Endothelial cell of umbilical vein (primary cell): ENCODE data around the gene ELMO1. TPM values are rescaled to one million over a fixed set of nuclear protein-coding genes. Genes with fewer than 3 reads are reported as not detected.

Experiments used
- BruUV-seq: library from RNA; stranded (reverse); fragments of 400-500 nt; replicated peaks from 2 replicates; lab custom pipeline; 2021; lab: Mats Ljungman, UMichigan
- CTCF ChIA-PET: fragments of 300-600, 350-600 bp; sonication (Branson Sonifier 250); formaldehyde crosslinking; loops from one replicate; lab custom pipeline; 2021; ENCODE audit warnings: antibody characterized with exemption, inconsistent platforms; lab: Charles Lee
- POLR2A ChIA-PET: fragments of 300-600, 350-600 bp; sonication (Branson Sonifier 250); formaldehyde crosslinking; loops from one replicate; lab custom pipeline; 2021; ENCODE audit warnings: antibody characterized with exemption, inconsistent platforms; lab: Charles Lee
- DNase-seq: peaks from one replicate; pipeline ENCODE4 v3.0.0-alpha.2; 2011; ENCODE audit warnings: low read depth, low spot score
- FAIRE-seq: peaks from 2 replicates; lab custom pipeline; 2011; peaks lifted over from hg19 to GRCh38; lab: Jason Lieb, UNC
- H2AFZ ChIP-seq: 2 replicates; pipeline ENCODE4 v1.6.0; 2012; ENCODE audit warnings: low read depth, low read length, control low read depth, inconsistent platforms
- H3K27ac ChIP-seq: 2 replicates; pipeline ENCODE4 v1.5.1; 2011; ENCODE audit warnings: low read depth, mild to moderate bottlenecking, control low read depth, low read length, moderate library complexity; ENCODE audit not compliant: insufficient read depth
- H3K27me3 ChIP-seq, 2 experiments: 2 replicates each; pipeline versions ENCODE4 v1.6.0 to v1.6.1; 2011; ENCODE audit warnings: low read length in 2 of 2, mixed read lengths in 1 of 2; ENCODE audit not compliant: control insufficient read depth in 2 of 2, insufficient read depth in 2 of 2
- H3K36me3 ChIP-seq, 2 experiments: 2 replicates in 1 of 2; 3 replicates in 1 of 2; pipeline ENCODE4 v1.5.1; 2011; ENCODE audit warnings: low read length in 2 of 2, mild to moderate bottlenecking in 1 of 2, moderate library complexity in 1 of 2; ENCODE audit not compliant: control insufficient read depth in 2 of 2, insufficient read depth in 2 of 2; ENCODE audit errors: extremely low read depth in 1 of 2
- H3K4me1 ChIP-seq: 3 replicates; pipeline ENCODE4 v1.5.1; 2011; ENCODE audit warnings: mild to moderate bottlenecking, low read length; ENCODE audit not compliant: control insufficient read depth, insufficient read depth; ENCODE audit errors: extremely low read depth
- H3K4me2 ChIP-seq: 2 replicates; pipeline ENCODE4 v1.6.1; 2011; ENCODE audit warnings: low read length, control low read depth, mixed read lengths; ENCODE audit not compliant: insufficient read depth
- H3K4me3 ChIP-seq, 3 experiments: fragments of 200-600 bp in 1 of 3; sonication (generic), shearing (Covaris generic) in 1 of 3; replicated peaks in 1 of 3; 2 replicates each; pipeline ENCODE4 v1.5.1; 2011 to 2016; ENCODE audit warnings: control low read depth in 3 of 3, low read length in 3 of 3, mild to moderate bottlenecking in 2 of 3, inconsistent platforms in 1 of 3, low read depth in 1 of 3, moderate library complexity in 1 of 3; ENCODE audit not compliant: insufficient read depth in 1 of 3
- H3K79me2 ChIP-seq: 2 replicates; pipeline ENCODE4 v1.6.0; 2012; ENCODE audit warnings: low read length, inconsistent platforms; ENCODE audit not compliant: control insufficient read depth, insufficient read depth
- H3K9ac ChIP-seq: replicated peaks from 2 replicates; pipeline ENCODE3; 2011; ENCODE audit warnings: low read length, control low read depth; ENCODE audit not compliant: insufficient read depth; ENCODE audit errors: extremely low read depth
- H3K9me1 ChIP-seq: replicated peaks from 3 replicates; pipeline ENCODE4 v1.6.0; 2011; ENCODE audit warnings: mild to moderate bottlenecking, low read length; ENCODE audit not compliant: control insufficient read depth, insufficient read depth; ENCODE audit errors: extremely low read depth
- H3K9me3 ChIP-seq: replicated peaks from 2 replicates; pipeline ENCODE4 v1.5.1; 2012; ENCODE audit warnings: low read length, inconsistent platforms; ENCODE audit not compliant: control insufficient read depth, insufficient read depth
- H4K20me1 ChIP-seq: replicated peaks from 2 replicates; pipeline ENCODE3; 2011; ENCODE audit warnings: mild to moderate bottlenecking, low read length; ENCODE audit not compliant: control insufficient read depth, insufficient read depth; ENCODE audit errors: extremely low read depth
- EZH2 ChIP-seq: IDR thresholded peaks from 2 replicates; pipeline ENCODE4 v1.6.1; 2012; ENCODE audit warnings: borderline replicate concordance, low read depth, mild to moderate bottlenecking, moderate library complexity, low read length, inconsistent platforms; ENCODE audit not compliant: severe bottlenecking
- FOS ChIP-seq: IDR thresholded peaks from 2 replicates; pipeline ENCODE4 v1.6.1; 2011; ENCODE audit warnings: mild to moderate bottlenecking, low read length, moderate library complexity, borderline replicate concordance; ENCODE audit not compliant: insufficient read depth
- GATA2 ChIP-seq: IDR thresholded peaks from 2 replicates; pipeline ENCODE4 v1.7.0; 2011; ENCODE audit warnings: low read depth, mild to moderate bottlenecking, moderate library complexity, mixed read lengths, low read length; ENCODE audit not compliant: insufficient read length, insufficient read depth
- JUN ChIP-seq: IDR thresholded peaks from 2 replicates; pipeline ENCODE4 v1.6.1; 2011; ENCODE audit warnings: borderline replicate concordance, low read depth; ENCODE audit not compliant: insufficient read length, insufficient read depth
- MYC ChIP-seq: IDR thresholded peaks from one replicate; pipeline ENCODE4 v1.6.1; 2011; ENCODE audit warnings: mild to moderate bottlenecking, low read depth, low read length
- POLR2A ChIP-seq: IDR thresholded peaks from 2 replicates; pipeline ENCODE4 v1.6.1; 2012; ENCODE audit warnings: low read depth, mild to moderate bottlenecking, control low read depth, low read length
- POLR2AphosphoS5 ChIP-seq: IDR thresholded peaks from 2 replicates; pipeline ENCODE4 v1.6.1; 2012; ENCODE audit warnings: low read depth, mild to moderate bottlenecking, control low read depth, low read length, moderate library complexity; ENCODE audit not compliant: insufficient read depth
- dilution Hi-C: fragments of 300-500 bp; cut with MboI; formaldehyde crosslinking; loops from one replicate; pipeline ENCODE4 v1.15.0; 2019; ENCODE audit warnings: low sequenced_read_pairs; ENCODE audit not compliant: extremely low pct_ligation_motif_present
- intact Hi-C: fragments of 100-400 bp; cut with micrococcal nuclease; formaldehyde crosslinking; loops from one replicate; pipeline ENCODE4 v1.10.0; 2022
- polyA plus RNA-seq, 4 experiments: library from polyadenylated mRNA; depleted of rRNA in 3 of 4; stranded (reverse) in 3 of 4; unstranded in 1 of 4; fragments of >200 nt; gene quantifications; 2 replicates each; pipeline versions ENCODE4 v1.2.1 to v1.2.3, GENCODE V29; 2011 to 2012; ENCODE audit warnings: missing spikeins in 1 of 4
- total RNA-seq: library from RNA; stranded (reverse); gene quantifications from 2 replicates; pipeline ENCODE4 v1.2.3, GENCODE V29; 2021
- TF ChIP-seq, protein P1 (sequence below): IDR thresholded peaks from 2 replicates; pipeline ENCODE4 v1.6.1; 2011; ENCODE audit not compliant: insufficient read depth, insufficient read length
- TF ChIP-seq, protein P2 (sequence below), 2 donors: IDR thresholded peaks; 1 replicate in 1 of 2; 2 replicates in 1 of 2; pipeline ENCODE4 v1.5.1; 2011; ENCODE audit warnings: low read length in 2 of 2, mild to moderate bottlenecking in 2 of 2, moderate library complexity in 2 of 2, control low read depth in 1 of 2, inconsistent platforms in 1 of 2, low read depth in 1 of 2; ENCODE audit not compliant: insufficient read depth in 1 of 2; ENCODE audit errors: extremely low read depth in 1 of 2

ELMO1 gene
- total and polyA plus RNA-seq, 2 donors (not counting 3 experiments of a cell fraction or from before 2014, with no cell fraction given) = 17.0 to 30.6 TPM

DNA sequence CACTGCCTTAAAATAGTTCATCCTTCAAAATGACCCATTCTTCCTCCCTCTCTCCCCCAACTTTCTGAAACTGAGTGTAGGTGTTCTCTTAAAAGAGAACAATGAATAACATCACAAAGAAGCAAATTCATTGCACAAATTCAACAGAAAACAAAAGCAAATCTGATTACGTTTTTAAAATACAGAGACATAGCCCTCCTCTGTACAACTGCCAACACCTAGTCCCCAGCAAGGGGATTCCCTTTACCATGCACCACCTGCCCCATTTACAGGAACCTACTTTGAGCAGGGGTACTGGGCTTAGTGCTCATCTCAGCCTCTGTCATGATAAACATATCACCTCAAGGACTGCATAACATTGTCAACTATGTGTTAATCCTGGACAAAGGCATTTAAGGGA is 421.6 kb downstream of the ELMO1 start:
- H3K9me3 ChIP-seq = no peaks in the 10 kb centered on the region
- no peak overlapping the region for H3K4me3 ChIP-seq
- H3K36me3 ChIP-seq = no peaks in the 10 kb centered on the region
- no TSS peak for BruUV-seq
- dilution Hi-C loops (no loop called here), intact Hi-C loops (no loop called here)
- TF ChIP-seq, protein P1, sequence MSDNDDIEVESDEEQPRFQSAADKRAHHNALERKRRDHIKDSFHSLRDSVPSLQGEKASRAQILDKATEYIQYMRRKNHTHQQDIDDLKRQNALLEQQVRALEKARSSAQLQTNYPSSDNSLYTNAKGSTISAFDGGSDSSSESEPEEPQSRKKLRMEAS = no peak
- TF ChIP-seq EZH2 (no peak), POLR2A (no peak), MYC (no peak), JUN (no peak), POLR2AphosphoS5 (no peak), GATA2 (no peak), FOS (no peak)
- TF ChIP-seq, protein P2, sequence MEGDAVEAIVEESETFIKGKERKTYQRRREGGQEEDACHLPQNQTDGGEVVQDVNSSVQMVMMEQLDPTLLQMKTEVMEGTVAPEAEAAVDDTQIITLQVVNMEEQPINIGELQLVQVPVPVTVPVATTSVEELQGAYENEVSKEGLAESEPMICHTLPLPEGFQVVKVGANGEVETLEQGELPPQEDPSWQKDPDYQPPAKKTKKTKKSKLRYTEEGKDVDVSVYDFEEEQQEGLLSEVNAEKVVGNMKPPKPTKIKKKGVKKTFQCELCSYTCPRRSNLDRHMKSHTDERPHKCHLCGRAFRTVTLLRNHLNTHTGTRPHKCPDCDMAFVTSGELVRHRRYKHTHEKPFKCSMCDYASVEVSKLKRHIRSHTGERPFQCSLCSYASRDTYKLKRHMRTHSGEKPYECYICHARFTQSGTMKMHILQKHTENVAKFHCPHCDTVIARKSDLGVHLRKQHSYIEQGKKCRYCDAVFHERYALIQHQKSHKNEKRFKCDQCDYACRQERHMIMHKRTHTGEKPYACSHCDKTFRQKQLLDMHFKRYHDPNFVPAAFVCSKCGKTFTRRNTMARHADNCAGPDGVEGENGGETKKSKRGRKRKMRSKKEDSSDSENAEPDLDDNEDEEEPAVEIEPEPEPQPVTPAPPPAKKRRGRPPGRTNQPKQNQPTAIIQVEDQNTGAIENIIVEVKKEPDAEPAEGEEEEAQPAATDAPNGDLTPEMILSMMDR (IDR thresholded peaks at IDR 0.05; ENCODE audit: extremely low read depth in 1 of 2, insufficient read depth in 1 of 2, low read depth in 1 of 2, low read length in 2 of 2) = no peak
- no peak for FAIRE-seq
- H3K79me2 ChIP-seq = no peaks in the 10 kb centered on the region
- DNase-seq = no peak
- no peak overlapping the region for H3K9ac ChIP-seq
- CTCF ChIA-PET = interaction anchor here (0.6 to 1.6 kb wide), 4 partner anchors 45 to 174 kb away, joined by 3 to 14 read pairs (median 4); no protein-coding TSS in a partner anchor
- H3K27ac ChIP-seq = no peak overlapping the region
- no peaks in the 10 kb centered on the region for H3K9me1 ChIP-seq
- H2AFZ ChIP-seq = no peak overlapping the region
- POLR2A ChIA-PET = no interaction called here
- no peaks in the 10 kb centered on the region for H3K27me3 ChIP-seq
- no peaks in the 10 kb centered on the region for H4K20me1 ChIP-seq
- H3K4me1 ChIP-seq = peaks cover 11% of the 10 kb centered on the region
- H3K4me2 ChIP-seq = no peak overlapping the region
